HG02588 (cell line): ENCODE measurements around the gene UFSP2.

Experiments
- ATAC-seq: cut with Tn5 transposase; IDR thresholded peaks from one replicate; pipeline ENCODE4 v1.9.1; 2021; ENCODE audit warnings: mild to moderate bottlenecking, moderate library complexity; ENCODE audit not compliant: unreplicated experiment

The UFSP2 gene, protein sequence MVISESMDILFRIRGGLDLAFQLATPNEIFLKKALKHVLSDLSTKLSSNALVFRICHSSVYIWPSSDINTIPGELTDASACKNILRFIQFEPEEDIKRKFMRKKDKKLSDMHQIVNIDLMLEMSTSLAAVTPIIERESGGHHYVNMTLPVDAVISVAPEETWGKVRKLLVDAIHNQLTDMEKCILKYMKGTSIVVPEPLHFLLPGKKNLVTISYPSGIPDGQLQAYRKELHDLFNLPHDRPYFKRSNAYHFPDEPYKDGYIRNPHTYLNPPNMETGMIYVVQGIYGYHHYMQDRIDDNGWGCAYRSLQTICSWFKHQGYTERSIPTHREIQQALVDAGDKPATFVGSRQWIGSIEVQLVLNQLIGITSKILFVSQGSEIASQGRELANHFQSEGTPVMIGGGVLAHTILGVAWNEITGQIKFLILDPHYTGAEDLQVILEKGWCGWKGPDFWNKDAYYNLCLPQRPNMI

DNA sequence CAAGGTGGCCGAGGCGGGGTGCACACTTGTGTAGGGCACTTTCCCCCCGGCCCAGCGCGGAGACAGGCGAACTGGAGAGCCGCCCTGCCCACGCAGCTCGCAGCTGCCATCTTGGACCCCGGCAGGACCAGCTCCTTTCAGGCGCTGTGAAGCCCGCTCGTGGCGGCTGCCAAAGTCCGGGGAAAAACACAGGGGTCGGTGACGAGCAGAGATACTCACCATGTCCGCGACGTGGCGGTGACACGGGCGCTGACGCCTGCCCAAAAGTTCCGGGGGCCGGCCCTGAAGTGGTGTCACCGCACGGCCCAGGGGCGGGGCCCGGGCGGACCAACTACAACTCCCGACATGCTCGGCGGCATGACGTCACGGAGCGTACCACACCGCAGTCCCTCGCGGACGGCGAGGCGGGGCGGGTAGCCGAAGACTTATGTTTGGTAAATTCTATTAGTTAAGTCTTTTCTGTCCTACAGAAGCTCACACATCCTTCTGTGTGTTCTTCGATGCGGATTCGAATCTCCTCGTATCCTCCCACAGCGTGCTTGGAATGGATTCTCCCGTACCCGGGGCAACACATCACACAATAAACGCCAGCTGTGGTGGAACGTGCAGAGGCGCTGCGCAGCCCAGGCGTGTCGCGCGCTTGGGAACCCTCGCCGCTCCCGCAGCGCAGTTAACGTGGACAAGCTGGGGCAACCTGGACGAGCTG is at the start of gene UFSP2:
UFSP2 (minus strand) TSS at position 318 of the 706 bp plus-strand sequence; CDS start at position 222, 96 bp downstream.
- ATAC-seq: peak; percentile 93

DNA sequence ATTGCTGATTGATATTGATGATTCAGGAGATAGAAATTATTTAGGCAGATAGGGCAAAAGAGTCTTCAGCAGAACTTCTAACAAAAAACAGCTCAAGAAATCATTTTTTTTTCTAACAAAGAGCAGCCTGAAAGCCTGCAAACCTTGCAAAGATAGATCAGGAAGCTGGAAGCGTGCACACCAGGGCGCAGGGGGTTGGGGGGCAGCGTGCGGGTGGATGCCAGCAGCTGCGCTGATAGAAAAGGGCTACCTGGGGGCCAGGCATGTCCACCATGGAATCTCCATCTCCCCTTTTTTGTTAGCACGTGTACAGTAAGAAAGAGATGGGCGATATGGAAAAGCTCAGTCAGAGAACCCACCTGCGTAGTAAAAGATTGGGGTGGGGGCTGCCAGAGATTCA is 47.5 kb upstream of the UFSP2 start:
- ATAC-seq: no peak

DNA sequence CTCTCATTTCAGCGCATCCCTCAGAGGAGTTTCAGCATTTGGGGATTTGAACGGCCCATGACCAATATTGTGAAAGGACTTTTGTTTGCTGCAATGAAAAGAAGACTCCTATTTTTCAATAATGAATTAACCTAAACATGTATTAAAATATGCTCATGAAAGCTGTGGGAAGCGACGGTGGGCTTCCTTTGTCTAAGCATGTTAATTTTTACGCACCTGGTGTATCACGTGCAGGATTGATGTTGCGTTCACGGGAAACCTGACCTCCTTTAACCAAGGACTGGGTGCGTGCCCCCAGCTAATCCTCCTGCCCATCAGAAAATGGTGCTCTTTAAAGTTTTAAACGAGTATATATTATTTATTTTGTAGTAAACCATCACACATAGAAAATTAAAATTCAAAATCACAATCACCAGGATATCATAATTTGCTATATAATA is 46.4 kb upstream of the UFSP2 start:
- no peak for ATAC-seq

DNA sequence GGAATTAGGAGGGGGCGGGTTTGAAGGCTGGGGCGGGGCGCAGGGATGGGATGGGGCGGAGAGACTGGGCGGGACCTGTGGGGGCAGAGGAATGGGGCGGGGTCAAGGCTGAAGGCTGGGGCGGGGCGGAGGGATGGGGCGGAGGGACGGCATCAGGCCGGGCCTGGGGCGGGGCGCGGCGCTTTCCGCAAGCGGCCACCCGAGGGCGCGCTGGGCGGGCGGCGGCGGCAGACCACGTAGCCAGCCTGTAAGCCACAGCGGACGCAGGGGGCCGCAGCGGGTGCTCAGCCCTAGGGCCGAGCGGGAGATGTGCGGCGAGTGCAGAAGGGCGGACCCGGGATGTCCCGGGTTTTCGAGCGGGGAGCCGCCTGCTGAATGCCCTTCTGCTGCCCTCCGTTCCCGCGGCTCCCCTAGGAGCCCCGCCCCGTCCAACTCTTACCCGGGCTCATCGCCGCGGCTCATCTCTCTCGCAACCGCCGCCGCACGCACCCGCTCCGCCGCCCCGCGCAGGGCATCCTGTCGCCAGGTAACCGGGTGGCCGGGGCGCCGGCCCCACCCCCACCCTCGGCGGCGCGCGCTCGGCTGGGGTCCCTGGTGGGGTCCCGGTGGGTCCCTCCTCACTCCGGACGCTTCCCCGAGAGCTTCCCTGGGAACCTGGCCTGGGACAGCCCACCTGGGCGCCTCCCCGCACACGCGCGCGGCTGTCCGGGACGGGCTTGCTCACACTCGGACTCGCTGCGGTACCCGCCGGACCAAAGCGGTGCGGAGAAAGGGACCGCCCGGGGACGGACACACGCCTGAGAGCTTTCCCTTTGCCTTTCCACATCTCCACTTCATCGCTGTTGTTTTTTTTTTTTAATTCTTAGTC is 45.7 kb upstream of the UFSP2 start, which contains the start of gene CCDC110:
CCDC110 (minus strand) TSS at position 499 of the 868 bp plus-strand sequence; CDS start at position 449, 50 bp downstream.
- peak; percentile 89 for ATAC-seq

DNA sequence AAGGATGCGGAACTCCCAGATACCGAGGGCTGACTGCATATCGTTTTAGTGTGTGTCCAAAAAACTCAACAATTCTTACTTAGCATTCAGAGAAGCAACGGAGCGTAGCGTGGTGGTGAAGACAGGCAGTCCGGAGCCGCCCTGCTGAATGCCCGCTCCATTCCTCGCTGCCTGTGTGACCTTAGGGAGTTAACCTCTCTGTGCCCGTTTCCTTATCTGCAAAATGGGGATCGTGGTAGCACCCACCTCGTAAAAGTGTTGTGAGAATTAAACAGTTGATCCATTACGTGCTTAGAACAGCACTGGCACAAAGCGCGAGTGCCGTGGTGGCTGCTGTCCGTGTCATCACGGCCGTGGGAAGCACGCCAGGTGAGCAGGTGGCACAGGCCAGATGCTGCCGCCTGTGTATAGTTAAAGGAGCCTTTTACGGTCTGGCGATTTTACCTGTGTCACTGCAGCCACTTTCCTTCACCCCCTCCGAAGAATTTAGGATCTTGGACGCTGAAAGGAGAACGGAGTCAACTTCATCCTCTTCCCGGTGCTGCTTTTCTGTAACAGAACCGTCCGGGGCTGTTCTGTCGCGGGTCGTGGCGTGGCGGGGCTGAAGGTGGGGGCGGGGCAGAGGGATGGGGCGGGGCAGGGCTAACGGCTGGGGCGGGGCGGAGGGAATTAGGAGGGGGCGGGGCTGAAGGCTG is 44.9 kb upstream of the UFSP2 start:
- ATAC-seq: peak; percentile 3

DNA sequence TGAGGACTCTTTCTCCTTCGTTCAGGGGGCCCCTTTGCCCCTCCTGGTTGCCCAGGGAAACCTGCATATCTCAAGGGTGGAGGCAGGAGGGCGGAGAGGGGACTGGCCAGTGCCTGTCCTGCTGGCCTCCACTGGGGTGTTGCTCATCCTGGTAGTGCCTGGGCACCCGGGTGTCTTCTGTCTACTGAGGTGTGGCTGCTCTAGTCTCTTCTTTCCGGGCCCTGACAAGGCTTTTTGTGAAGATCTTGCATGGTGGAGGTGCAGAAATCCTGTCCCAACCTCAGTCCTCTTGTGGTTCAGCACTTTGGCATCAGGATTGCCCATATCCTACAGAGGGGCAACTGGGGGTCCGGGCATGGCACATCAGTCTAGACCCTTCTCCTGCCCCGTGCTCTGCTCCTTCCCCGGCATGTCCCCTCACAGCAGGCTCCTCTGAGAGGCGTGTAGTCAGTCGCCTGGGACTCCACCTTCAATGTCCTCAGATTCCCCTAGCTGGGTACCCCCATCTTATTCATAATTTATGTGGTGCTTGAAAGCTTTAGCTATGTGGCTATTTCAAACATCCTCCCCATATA is 43.9 kb upstream of the UFSP2 start:
- ATAC-seq: no peak

DNA sequence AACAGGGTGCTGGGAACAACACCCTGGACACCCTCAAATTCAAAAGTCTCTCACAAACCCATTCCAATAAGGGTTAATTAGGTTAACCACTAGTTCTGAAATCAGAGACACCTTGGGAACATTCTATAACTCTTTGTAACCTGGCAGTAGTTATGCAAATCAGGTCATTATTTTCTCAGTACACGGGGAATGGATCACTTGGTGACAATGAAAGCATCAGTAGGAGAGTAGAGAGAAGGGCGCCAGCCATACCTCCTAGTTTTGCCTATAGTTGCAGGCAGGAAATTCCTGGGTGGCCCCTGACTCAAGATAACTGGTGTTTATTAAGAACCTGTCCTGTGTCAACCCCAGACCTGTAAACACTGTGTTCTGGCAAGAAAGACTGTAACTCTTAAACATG is 43.2 kb upstream of the UFSP2 start:
- no peak for ATAC-seq

DNA sequence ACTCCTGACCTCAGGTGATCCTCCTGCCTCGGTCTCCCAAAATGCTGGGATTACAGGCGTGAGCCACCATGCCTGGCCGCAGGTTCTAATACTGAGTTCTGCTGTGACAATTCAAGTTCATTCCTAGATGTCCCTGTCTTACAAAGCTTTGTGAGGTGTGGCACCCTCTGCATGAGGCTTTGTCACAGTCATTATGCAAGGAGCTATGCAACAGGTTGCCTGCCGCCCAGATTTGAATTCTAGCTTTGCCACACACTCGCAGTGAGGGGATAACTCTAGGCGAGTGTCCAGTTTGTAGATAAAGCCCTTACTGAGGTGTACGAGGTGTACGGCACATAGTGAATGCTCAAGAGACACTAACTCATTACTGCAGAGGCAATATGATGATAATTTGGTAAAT is 42.2 kb upstream of the UFSP2 start:
- no peak for ATAC-seq

DNA sequence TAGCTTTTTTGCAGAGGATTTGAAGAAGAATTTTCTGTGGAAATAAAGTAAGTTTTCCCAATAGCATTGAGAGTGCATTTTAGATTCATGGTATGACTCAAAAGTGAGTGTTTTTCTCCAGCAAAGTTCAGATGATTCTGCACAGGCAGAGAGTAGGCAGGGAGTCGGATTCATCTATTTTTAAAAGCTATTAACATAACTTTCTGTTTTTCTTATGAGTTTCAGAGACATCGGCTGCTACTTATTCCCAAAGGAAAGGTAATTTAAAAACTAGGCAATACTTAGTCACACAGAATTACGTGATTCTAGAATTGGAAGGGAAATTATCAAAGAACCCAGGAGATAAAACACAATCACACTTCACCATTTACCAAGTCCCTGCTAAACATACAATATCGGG is 41.3 kb upstream of the UFSP2 start:
- no peak for ATAC-seq

DNA sequence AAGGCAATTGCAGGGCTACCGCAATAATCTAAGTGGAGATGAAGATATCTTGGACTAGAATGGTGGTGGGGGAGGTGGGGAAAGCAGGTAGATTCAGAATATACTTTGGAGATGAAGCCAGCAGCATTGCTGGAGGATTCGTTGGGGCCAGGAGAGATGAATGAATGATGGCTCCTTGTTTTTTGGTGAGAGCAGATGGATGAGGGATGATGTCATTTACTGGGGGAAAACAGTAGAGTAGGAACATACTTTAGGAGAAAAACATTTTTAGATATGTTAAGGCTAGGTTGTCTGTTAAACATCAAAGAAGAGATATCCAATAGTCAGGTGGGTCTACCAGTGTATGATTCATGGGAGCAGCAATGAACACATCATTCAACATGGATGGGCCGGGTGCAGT is 39.9 kb upstream of the UFSP2 start:
- ATAC-seq: no peak

DNA sequence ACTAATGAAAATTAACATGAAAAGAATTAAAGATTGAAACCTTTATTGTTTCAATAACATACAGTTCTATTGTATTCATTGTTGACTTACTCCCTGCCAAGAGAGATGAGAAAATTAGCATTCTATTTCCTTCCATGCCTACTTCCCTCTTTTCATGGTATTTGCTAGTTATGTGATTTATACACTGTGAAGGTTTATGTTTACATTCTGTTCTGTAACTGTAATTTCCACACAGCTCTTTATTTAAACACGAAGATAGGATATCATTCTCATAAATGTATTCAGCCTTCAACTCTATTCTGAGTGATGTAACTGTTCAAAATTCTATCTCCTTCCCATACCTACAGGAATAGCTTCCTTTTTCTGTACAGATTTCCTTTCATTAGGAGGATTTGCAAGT is 39.1 kb upstream of the UFSP2 start:
- ATAC-seq: no peak

DNA sequence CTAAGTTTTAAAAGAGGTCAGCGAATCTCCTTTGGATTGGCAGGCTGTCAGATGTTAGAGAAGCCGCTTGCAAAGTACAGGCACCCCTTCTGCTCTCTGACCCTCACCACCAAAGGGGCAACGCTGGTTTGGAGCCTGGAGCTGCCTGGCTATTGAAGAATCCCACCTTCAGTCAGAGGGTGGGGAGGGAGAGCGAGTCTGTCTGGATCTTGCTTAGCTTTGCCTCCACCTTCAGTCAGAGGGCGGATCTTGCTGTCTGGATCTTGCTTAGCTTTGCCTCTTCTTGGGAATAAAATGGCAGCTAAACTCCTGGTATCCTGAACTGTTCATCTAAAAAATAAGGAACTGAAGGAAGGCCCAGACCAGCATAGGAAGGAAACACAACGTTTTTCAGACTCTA is 38.4 kb upstream of the UFSP2 start:
- ATAC-seq: no peak

DNA sequence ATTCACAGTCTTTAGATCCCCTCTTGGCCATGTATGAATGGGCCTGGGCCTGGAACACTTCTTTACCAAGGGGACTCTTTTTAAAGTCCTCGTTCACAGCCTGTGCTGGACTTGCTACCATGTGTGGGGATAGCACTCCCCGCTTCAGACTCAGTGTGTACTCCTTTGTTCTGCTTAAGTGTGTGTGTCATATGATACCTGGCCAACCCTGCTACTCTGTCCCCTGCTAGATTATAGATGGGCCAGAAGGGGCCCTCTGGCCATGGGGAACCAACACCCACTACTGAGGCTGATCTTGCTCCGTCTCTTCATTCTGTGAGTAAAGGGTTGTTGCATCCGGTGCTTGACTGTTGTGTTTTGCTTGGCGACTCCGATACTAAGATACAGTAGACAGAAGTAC is 37.8 kb upstream of the UFSP2 start:
- ATAC-seq: no peak

DNA sequence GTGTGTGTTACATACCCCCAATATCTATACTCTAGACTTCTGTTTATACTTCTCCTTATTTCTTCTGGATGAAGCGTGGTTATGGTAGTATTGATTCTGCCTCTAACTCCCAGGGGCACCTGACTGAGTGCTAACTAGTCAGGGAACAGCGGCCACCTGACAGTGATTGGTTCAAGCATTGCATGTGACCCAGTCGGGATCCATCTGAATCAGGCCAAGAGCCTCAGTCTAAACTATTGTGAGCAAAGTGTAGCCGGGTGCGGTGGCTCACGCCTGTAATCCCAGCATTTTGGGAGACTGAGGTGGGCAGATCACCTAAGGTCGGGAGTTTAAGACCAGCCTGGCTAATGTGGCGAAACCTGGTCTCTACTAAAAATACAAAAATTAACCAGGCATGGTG is 35.8 kb upstream of the UFSP2 start:
- no peak for ATAC-seq

DNA sequence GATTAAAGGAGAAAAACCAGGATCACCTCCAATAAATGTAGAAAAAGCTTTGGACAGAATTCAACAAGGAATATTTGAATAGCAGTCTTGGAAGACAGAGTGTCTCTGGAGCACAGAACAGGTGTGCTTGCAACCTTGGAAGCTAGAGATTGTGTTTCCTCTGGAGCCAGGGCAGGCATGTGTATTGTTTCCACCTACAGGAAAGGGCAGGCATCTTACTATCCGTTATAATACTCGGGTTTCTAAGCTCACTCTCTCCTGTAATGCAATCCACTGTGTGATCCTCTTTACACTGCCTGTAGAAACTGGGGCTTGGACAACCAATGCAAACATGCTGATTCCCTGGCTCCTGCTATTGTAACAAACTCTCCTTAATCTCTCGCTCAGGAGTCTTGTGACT is 31.4 kb upstream of the UFSP2 start:
- no peak for ATAC-seq

DNA sequence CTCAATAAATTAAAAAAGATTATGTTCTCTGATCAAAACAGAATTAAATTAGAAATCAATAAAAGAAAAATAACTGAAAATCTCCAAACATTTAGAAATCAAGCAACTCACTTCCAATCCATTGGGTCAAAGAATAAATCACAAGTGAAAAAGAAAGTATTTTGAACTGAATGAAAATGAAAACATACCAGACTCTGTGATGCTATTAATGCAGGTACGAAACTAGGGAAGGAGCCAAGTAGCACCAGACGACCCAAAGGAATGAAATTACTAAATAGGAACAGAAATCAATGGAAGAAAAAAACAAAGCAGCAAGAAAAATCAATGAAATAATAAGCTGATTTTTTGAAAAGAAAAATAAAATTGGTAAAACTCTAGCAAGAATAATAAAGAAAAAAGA is 30.4 kb upstream of the UFSP2 start:
- no peak for ATAC-seq

DNA sequence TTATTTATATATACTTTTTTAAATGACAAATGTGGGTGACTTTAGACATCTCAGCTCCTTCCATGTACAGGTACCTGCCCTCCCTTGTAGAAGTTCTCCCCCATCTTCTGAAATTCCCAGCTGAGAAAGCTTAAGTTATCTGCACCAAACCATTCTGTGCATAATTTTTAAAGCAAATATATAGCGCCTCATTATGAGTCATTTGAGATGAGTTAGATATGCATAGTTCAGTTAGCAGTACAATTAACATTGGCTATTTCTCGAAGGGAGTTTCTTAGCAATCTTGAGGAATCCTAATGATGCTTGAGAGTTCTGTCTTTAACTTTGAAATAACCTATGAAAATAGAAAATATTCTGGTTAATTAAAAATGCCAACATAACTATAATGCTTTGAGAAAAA is 19.4 kb upstream of the UFSP2 start:
- ATAC-seq: no peak

DNA sequence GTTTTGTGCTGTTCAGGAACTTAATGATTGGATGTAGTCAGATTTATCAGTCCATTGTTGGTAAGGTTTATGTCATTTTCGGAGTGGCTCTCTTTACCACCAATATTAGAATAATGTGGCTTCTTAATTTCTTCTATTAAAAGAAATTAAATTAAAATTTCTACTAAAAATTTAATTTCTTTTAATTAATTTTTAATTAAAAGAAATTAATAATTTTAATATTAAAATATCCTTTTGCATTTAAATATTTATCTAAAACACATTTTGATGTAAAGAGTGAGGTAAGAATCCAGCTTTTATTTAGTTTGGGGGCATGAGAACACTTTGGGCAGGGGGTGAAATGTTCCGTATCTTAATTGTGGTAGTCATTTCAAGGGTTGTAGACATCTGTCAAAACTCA is 15.7 kb upstream of the UFSP2 start:
- no peak for ATAC-seq

DNA sequence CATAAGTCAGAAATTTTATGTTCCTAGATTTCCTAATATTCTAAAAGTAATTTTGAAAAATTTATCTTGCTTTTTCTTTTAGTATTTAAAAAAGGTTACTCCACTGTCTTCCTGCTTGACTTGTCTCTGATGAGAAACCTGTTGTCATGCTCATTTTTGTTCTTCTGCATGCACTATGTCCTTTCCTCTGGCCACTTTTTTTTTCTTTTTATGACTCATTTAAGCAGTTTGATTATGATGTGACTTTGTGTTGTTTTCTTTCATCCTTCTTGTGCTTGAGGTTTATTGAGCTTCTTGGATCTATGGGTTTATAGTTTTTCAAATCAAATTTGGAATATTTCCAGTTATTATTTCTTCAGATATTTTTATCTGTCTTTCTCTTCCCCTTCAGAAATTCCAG is 12.0 kb upstream of the UFSP2 start:
- ATAC-seq: no peak

DNA sequence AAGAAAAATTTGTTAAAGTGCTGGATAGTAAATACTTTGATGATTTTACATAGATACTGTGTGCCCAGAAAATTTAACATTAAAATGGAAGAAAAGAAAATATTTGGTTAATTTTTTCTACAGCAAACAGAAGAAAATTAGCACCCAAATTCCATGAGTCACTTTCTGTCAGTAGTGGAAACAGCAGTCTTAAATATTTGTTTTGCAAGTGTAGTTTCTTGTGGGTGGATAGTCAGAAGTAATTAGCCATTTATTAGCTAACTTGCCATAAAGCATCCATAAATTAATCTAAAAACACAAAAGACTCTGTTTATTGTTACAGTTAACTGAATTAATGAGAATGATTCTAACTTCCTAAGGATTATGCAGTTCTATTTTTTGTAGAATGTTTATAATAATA is 9.7 kb upstream of the UFSP2 start:
- ATAC-seq: no peak
